NCI-H2196 treated with DMSO at 0.1 percent for 48 hours (cell line): ENCODE data around the gene TAS1R1.

Experiments used
- DNase-seq: peaks from one replicate; lab custom pipeline; 2025; ENCODE audit not compliant: unreplicated experiment; lab: John Stamatoyannopoulos, UW

Gene TAS1R1

DNA sequence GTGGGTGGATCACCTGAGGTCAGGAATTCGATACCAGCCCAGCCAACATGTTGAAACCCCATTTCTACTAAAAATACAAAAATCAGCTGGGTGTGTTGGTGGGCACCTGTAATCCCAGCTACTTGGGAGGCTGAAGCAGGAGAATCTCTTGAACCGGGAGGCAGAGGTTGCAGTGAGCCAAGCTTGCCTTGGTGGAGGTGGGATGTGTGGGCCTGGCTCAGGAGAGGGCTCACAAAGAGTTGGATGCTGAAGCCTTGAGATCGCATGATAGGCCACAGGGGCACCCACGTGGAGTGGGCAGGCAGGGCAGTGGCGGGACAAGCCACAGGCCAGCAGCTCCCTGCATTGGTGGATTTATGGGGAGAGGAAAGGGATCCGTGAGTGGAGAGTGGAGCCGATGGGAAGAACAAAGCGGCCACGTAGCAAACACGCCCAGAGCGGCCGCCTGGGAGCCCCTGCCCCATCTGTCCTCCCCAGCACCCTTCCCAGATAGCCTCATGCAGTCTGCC, 73.9 kb downstream of the TAS1R1 start:
- DNase-seq: no peak
